Inflammatory macrophage treated with lipopolysaccharide for 4 hours (primary cell): ENCODE results near the gene TRNAU1AP.
"Not testable (repeated sequence)": the region's sequence is repeated elsewhere in the genome, so short reads cannot be mapped to it uniquely, and the experiment has no call there.

ENCODE experiments used
- DNase-seq: peaks from one replicate; pipeline ENCODE4 v3.0.0-alpha.2; 2020

TRNAU1AP gene

DNA sequence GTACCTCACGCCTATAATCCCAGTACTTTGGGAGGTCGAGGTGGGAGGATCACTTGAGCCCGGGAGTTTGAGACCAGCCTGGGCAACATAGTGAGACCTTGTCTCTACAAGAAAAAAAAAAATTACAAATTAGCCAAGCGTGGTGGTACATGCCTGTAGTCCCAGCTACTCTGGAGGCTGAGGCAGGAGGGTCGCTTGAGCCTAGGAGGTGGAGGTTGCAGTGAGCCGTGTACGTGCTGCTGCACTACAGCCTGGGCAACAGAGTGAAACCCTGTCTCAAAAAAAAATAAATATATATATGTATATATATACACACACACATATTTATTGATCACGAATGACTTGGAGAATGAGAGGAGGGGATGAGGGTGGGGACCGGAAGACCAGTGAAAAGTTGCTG is 30.3 kb upstream of the TRNAU1AP start:
- DNase-seq = not testable (repeated sequence)

DNA sequence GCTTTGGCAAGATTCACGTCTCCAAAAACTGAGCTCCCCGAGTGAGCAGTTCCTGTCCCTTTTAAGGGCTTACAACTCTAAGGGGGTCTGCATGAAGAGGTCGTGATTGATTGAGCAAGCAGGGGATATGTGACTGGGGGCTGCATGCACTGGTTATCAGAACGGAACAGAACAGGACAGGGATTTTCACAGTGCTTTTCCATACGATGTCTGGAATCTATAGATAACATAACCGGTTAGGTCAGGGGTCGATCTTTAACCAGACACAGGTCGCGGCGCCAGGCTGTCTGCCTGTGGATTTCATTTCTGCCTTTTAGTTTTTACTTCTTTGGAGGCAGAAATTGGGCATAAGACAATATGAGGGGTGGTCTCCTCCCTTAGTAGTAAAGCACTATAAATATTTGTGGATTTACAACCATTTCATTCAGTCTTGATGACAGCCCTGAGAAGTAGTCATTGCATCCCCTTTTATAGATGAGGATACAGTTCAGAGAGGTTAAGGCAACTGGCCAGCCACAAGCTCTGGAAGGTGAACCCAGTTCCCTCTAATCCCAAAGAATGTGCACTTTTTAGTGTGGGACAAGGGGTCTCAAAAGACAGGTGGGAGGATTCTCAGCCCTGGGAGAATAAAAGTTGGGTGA is 27.8 kb upstream of the TRNAU1AP start:
- not testable (repeated sequence) for DNase-seq

DNA sequence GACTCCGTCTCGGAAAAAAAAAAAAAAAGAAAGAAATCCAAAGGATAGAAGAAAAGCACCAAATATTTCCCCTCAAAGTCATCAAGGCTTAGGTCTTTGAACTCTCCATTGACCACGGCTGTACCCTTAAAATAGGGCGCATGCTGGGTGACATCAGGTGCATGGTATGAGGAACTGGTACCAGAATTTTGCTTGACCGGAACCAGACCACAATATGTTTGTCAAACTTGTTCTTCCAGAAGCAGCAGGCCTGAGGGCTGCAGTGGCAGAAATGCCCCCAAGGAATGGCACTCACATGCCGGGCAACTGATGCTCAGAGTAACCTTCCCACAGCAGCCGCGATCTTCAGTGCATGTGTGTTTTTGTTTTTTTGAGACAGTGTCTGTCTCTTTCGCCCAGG is 26.0 kb upstream of the TRNAU1AP start:
- DNase-seq = no peak

DNA sequence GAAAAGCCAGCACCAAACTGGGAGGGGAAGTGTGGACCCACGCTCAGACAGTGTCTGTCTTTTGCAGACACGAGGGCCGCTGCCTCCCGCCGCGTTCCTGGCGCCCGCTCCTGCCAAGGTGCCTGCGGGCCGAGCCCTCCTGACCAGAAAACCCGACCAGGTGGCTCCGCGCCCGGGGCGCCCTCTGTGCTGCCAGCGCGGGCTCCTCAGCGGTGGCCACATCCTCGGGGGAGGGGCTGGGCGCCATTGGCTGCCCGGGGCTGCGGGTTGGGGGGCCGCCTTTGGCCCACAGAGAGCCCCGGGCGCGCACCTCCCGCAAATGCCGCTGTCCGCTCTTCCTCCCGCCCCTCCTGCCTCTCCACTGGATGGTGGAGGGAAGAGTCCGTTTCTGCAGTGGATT is 22.4 kb upstream of the TRNAU1AP start:
- no peak for DNase-seq

DNA sequence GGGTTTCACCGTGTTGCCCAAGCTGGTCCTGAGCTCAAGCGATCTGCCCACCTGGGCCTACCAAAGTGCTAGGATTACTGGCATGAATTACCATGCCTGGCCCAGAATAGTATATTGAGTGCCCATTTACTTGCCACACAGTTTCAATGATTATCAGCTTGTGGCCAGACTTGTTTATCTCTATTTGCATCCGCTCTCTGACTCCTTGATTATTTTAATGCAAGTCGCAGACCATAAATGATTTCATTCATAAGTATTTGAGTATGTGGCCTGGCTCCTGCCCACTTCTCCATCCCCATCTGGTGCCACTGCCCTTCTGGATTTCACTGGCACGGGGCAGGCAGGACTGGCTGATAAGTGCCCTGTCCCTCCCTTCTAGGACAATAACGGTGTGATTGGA is 18.2 kb upstream of the TRNAU1AP start:
- no peak for DNase-seq

DNA sequence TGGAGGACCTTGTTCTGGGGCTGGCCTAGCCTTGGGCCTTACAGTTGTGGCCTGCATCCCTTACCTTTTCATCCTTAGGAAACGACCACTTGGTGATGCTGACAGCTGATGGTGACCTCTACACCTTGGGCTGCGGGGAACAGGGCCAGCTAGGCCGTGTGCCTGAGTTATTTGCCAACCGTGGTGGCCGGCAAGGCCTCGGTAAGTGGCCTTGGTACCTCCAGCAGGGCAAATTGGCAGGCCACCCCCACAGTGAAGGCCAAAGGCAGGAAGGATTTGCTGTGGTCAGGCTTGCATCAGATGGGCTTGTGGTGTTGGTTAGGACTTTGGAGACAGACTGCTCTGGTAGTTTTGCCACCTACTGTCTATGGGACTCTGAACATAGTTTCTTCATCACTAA is 17.7 kb upstream of the TRNAU1AP start:
- DNase-seq = no peak

DNA sequence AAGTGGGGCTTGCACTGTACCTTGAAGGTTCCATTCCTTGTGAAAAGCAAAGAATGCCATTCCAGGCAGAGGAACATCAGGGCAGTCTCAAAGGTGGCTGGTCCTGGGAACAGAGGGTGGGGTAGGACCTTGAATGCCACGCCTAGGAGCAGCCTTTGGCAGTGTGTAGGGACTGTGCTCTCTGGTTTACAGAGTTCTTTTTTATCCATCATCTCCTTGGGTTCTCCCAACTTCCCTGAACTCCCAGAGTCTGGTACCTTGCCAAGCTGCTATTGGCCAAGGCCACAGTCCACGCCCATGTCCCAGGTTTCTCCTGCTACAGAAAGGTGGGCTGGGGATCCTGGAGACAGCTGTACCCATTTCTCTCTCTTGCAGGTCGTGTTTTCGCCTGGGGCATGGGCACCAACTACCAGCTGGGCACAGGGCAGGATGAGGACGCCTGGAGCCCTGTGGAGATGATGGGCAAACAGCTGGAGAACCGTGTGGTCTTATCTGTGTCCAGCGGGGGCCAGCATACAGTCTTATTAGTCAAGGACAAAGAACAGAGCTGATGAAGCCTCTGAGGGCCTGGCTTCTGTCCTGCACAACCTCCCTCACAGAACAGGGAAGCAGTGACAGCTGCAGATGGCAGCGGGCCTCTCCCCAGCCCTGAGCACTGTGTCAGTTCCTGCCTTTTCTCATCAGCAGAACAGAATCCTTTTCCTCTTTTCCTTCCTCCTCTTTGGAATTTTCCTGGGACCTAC is 15.3 kb upstream of the TRNAU1AP start:
- no peak for DNase-seq

DNA sequence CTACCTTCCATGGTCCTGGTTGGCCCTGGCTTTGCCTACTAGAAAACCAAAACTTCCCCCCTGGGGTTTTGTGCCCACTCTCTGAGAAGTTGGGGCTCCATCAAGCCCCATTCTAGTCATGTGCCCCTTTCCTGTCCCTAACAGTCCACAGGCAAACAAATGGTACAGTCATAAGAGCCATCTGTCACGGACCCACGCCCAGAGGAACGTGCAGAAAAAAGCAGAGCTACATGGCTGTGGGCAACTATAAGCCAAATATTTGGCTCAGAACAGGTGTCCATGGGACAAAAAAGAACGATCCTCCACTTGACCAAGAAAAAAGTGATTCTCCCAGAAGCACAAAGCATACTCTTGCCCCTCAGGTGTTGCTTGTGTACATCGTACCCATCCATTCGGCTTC is 14.6 kb upstream of the TRNAU1AP start:
- no peak for DNase-seq

DNA sequence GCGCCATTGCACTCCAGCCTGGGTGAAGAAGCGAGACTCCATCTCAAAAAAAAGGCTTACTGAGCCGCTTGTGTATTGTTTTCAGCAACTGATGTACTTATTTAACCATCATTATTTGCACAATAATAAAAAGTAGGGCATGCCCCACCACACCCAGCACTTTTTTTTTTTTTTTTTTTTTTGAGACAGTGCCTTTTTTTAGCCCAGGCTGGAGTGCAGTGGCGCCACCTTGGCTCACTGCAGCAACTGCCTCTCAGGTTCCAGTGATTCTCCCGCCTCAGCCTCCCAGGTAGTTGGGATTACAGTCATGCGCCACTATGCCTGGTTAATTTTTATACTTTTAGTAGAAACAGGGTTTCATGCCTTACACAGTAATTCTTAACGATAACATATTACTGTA is 12.2 kb upstream of the TRNAU1AP start:
- no peak for DNase-seq

DNA sequence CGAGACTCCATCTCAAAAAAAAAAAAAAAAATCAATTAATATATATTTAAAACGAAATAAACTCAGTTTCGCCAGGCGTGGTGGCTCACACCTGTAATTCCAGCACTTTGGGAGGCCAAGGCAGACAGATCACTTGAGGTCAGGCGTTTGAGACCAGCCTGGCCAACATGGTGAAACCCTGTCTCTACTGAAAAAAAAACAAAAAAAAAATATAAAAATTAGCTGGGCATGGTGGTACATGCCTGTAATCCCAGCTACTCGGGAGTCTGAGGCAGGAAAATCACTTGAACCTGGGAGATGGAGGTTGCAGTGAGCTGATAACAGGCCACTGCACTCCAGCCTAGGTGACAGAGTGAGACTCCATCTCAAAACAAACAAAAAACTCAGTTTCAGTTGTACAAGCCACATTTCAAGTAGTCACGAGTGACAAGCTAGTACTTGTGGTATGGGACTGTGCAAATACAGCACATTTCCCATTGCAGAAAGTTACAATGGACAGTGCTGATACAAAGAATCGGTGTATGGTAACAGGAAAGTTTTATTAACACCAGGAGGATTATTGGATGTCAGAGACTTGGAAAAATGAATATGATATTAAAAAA is 11.4 kb upstream of the TRNAU1AP start:
- DNase-seq = not testable (repeated sequence)

DNA sequence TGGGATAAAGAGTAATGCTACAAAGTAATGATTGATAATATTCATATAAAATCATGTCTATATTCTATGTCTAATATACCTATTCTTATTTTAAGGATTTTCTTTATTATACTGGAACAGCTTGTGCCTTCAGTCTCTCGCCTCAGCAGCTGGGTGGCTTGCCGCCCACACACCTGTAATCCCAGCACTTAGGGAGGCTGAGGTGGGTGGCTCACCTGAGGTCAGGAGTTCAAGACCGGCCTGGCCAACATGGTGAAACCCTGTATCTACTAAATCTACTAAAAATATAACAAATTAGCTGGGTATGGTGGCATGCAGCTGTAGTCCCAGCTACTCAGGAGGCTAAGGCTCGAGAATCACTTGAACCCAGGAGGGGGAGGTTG is 7.6 kb upstream of the TRNAU1AP start:
- no peak for DNase-seq

DNA sequence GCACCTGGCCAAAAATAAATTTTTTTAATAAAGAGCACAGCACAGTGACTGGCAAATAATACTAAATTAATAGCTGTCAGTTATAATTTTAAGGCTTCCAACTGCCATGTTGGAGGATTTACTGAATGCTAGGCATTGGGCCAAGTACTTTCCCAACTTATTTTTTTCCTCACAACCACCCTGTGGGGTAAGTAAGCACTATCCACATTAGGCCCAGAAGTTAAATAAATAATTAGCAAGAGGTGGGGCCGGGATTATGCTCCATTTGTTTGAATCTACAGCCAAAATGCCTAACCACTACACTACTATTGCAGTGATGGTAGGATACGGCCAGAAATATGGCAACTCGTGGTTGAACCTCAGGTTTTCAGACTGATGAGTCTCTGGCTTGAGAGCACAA is 4.6 kb upstream of the TRNAU1AP start:
- no peak for DNase-seq

DNA sequence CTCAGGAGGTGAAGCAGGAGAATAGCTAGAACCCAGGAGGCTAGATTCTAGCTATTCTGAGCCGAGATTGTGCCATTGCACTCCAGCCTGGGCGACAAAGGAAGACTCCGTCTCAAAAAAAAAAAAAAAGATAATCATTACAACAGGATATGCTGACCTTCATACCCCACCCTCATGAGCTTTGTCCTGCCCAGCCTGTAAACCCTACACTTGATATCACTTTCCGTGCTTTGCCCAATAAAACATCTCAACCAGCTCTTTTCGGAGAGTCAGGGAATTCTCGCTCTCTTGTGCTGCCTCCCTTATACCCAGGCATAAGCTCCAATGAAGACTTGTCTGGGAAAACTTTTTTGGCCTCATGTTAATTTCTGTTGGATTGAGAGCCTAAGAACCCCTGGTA is 1.5 kb upstream of the TRNAU1AP start:
- no peak for DNase-seq

DNA sequence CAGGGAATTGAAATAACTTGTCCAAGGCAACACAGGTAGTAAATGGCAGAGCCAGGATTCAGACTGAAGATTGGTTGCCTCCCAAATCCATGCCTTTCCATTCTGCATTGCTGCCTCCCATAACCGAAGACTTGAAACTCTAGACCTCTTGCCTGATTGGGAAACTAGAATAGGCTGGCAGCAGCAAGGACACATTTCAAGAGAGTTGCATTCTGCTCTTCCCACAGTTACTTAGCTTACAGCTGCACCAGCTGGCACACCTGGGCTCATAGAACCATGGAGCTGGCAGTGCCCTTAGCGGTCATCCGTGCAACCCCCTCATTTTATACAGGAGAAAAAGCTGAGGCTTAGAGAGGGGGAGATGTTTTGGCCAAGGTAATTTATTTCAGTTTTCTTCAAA is 8.0 kb downstream of the TRNAU1AP start:
- no peak for DNase-seq

DNA sequence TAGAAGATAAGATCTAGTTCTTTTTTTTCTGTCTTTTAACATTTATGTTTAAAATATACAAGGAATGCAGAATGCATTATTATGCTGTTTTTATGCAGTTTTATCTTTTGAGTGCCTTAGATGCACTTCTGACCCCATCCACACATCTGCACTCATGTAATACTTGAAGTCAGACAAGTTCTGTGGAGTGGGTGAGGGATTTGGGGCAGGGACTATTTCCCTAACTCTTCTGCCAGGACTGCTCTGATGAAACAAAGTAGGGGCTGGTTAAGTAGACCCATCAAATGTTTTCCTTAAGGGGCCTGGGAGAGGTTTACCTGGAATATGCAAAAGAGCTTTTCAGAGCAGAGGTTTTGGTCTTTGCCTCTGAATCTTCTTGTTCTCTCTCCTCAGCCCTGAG is 11.4 kb downstream of the TRNAU1AP start:
- DNase-seq = no peak

DNA sequence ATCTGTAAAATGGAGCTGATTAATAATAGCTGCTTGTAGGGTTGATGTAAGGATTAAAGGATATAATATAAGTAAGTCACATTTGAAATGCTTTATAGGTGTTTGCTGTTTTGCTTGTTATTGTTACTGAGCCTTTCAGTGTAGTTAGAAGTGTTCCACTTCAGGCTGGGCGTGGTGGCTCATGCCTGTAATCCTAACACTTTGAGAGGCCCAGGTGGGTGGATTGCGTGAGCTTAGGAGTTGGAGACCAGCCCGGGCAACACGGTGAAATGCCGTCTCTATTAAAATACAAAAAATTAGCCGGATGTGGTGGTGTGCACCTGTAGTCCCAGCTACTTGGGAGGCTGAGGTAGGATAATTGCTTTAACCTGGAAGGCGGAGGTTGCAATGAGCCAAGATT is 12.2 kb downstream of the TRNAU1AP start:
- DNase-seq = no peak

DNA sequence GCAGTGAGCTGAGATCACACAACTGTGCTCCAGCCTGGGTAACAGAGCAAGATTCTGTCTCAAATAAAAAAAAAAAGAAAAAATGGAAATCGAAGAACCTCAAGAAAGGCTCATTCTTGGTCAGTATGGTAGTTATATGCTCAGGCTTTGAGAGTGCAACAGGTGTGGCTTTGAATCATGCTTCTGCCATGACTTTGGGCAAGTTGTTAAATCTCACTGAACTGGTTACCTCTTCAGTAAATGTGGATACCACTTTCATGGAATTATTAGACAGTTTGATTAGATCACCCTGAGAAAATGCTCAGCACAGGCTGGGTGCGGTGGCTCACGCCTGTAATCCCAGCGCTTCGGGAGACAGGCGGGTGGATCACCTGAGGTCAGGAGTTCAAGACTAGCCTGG is 12.8 kb downstream of the TRNAU1AP start:
- DNase-seq = no peak

DNA sequence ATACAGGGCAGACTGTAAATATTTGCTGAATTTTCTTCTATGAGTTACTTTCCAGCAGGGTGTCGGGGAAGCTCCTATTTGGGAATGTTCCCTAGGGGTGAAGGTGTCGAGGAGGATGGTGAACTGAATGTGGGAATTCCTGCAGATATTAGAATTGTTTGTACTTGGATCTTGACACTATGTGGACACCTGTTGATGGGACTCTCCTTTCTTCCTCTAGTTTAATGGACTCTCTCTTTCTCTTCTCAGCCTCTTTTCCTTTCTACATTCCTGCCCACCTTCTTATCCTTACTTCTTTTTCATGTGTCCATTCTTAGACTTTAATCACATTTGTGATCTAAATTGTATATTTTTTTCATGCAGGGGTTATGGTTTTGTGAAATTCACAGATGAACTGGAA is 14.0 kb downstream of the TRNAU1AP start:
- no peak for DNase-seq

DNA sequence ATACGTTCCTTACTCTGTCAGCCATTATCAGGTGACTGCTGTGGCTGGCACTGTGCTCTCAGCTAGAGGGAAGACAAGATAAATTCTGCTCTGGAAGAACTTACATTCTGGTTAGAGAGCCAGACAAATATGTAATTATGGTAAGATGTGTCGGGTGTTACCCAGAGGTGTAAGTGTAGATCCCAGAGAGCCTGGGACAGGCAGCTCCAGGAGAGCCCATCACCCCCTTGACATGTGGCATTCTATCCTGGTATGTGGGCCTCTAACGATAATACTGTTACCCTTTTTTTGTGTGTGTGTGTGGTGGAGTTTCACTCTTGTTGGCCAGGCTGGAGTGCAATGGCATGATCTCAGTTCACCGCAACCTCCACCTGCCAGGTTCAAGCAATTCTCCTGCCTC is 19.0 kb downstream of the TRNAU1AP start:
- no peak for DNase-seq

DNA sequence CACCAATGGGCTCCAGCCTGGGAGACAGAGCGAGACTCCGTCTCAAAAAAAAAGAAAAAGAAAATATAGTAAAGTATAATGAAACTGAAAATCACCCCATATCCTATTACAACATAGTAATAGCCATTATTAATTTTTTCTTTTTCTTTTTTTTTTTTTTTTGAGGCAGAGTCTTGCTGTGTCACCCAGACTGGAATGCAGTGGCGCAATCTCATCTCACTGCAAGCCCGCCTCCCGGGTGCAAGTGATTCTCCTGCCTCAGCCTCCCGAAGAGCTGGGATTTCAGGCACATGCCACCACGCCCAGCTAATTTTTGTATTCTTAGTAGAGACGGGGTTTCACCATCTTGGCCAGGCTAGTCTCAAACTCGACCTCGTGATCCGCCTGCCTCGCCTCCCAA is 20.0 kb downstream of the TRNAU1AP start:
- peak; percentile 39 for DNase-seq

DNA sequence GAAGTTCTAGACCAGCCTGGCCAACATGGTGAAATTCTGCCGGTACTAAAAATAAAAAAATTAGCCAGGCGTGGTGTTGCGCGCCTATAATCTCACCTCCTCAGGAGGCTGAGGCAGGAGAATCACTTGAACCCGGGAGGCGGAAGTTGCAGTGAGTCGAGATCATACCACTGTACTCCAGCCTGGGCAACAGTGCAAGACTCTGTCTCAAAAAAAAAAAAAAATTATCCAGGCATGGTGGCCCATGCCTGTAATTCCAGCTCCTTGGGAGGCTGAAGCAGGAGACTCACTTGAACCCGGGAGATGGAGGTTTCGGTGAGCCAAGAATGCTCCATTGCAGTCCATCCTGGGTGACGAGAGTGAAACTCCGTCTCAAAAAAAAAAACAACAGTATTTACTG is 20.7 kb downstream of the TRNAU1AP start:
- no peak for DNase-seq

DNA sequence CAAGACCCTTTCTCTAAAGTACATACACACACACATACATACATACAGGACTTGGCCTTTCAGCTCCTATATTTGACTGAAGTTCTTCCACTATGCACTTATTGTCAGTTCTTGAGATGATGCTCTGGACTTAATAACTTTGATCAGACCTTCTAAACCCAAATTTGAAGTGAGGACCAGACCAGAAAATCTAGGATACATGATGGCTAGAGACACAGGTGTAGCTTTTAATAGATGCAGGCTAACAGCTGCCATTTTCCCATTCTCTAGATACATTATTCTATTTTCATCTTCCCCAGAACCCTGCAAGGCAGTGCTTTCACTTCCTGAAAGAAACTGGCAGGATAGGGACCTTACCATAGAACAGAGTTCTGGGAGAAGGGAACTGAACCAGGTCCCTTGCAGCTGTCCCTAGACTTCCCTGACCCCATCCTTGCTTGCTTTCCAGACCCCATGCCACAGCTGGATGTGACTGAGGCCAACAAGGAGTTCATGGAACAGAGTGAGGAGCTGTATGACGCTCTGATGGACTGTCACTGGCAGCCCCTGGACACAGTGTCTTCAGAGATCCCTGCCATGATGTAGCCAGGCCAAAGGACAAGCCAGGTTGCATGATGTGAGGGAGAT is 24.3 kb downstream of the TRNAU1AP start:
- peak; percentile 45 for DNase-seq

DNA sequence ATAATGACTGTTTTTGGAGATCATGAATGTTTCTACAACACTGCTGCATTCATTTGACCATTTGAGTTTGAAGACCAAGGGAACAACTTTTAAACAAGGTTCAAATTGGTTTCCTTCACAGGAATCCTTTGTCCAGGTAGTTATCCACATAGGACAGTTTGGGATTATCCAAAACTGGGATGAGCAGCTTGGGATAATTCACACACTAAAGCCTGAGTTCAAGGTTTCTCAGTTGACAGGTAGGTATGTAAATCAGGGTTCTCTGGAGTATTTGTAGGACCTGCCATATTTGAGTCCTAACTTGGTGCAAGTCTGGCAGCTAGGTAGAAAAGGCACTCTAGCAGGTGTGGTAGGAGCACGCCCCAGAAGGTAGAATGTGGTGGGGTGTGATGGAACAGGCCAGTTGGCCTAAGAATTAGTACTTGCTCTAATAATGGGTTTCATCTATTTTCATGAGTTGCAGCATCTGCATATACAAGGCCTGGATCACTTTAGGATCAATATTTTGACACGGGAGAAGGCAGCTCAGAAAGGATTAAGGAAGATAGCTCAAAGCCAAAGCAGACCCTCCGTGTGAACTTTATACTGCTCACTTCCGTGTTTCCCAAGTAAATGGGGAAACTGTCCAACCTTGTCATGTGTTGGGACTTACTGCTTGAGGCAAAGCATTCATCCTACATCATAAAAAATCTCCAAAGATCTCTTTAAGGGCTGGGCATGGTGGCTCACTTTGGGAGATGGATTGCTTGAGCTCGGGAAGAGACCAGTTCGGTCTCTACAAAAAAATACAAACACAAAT is 25.1 kb downstream of the TRNAU1AP start:
- no peak for DNase-seq
